T-cell (primary cell): ENCODE results near the gene LMF1. TPM values are rescaled to one million over a fixed set of nuclear protein-coding genes. Genes with fewer than 3 reads are reported as not detected.

Experiments
- ATAC-seq, 4 experiments: fragments of 200-7000 bp in 3 of 4; fragments of 150-1000 bp in 1 of 4; cut with Tn5 transposase; replicated peaks in 1 of 4; 1 replicate in 3 of 4; 2 replicates in 1 of 4; pipeline ENCODE4 v1.10.0; 2021; ENCODE audit warnings: moderate library complexity in 3 of 4, mild to moderate bottlenecking in 2 of 4, moderate number of reproducible peaks in 1 of 4
- CTCF ChIA-PET, 2 donors: fragments of 300-600 bp; sonication (Branson Sonifier 250); formaldehyde crosslinking; loops; one replicate each; lab custom pipeline; 2022; ENCODE audit warnings: antibody characterized with exemption in 2 of 2; lab: Charles Lee
- POLR2A ChIA-PET, 2 donors: fragments of 300-600 bp; sonication (Branson Sonifier 250); formaldehyde crosslinking; loops; one replicate each; lab custom pipeline; 2022; ENCODE audit warnings: antibody characterized with exemption in 2 of 2; lab: Charles Lee
- DNase-seq, 35 experiments: peaks; one replicate each; pipeline versions ENCODE4 v3.0.0 to v3.0.0-alpha.2; 2013 to 2023
- H3K27ac ChIP-seq: one replicate; pipeline ENCODE4 v1.5.1; 2013; ENCODE audit warnings: low read length
- H3K27me3 ChIP-seq, 2 experiments: replicated peaks in 1 of 2; 1 replicate in 1 of 2; 2 replicates in 1 of 2; pipeline versions ENCODE4 v1.6.1 to v1.7.0; 2013; ENCODE audit warnings: low read length in 1 of 2, mixed read lengths in 1 of 2; ENCODE audit not compliant: control insufficient read depth in 2 of 2, insufficient read depth in 2 of 2; ENCODE audit errors: extremely low read depth in 1 of 2
- H3K36me3 ChIP-seq, 2 donors: 1 replicate in 1 of 2; 2 replicates in 1 of 2; pipeline versions ENCODE4 v1.6.1 to v1.7.0; 2013; ENCODE audit warnings: low read length in 1 of 2; ENCODE audit not compliant: control insufficient read depth in 2 of 2, insufficient read depth in 1 of 2; ENCODE audit errors: extremely low read depth in 1 of 2
- H3K4me1 ChIP-seq, 2 experiments: 1 replicate in 1 of 2; 2 replicates in 1 of 2; pipeline versions ENCODE4 v1.6.1 to v1.7.0; 2013; ENCODE audit warnings: low read length in 2 of 2, mixed read lengths in 1 of 2; ENCODE audit not compliant: insufficient read depth in 2 of 2, control insufficient read depth in 1 of 2; ENCODE audit errors: extremely low read depth in 1 of 2
- H3K4me3 ChIP-seq, 2 donors: 1 replicate in 1 of 2; 2 replicates in 1 of 2; pipeline versions ENCODE4 v1.5.1 to v1.7.0; 2013; ENCODE audit warnings: mild to moderate bottlenecking in 2 of 2, low read length in 1 of 2, moderate library complexity in 1 of 2; ENCODE audit not compliant: control insufficient read depth in 1 of 2; ENCODE audit errors: extremely low read depth in 1 of 2
- H3K9me3 ChIP-seq: 2 replicates; pipeline ENCODE4 v1.7.0; 2013
- H3K27ac Mint-ChIP-seq, 2 donors: one replicate each; pipeline ENCODE4 v1.8.0; 2020 to 2021; ENCODE audit warnings: mild to moderate bottlenecking in 2 of 2, mixed read lengths in 2 of 2
- H3K27me3 Mint-ChIP-seq, 2 donors: one replicate each; pipeline ENCODE4 v1.8.0; 2021 to 2022; ENCODE audit warnings: mixed read lengths in 2 of 2
- H3K36me3 Mint-ChIP-seq: one replicate; pipeline ENCODE4 v1.8.0; 2021; ENCODE audit warnings: mixed read lengths
- H3K4me1 Mint-ChIP-seq, 3 donors: one replicate each; pipeline ENCODE4 v1.8.0; 2020 to 2022; ENCODE audit warnings: mixed read lengths in 3 of 3, mild to moderate bottlenecking in 1 of 3
- H3K4me3 Mint-ChIP-seq, 3 donors: one replicate each; pipeline ENCODE4 v1.8.0; 2020 to 2022; ENCODE audit warnings: mild to moderate bottlenecking in 3 of 3, mixed read lengths in 3 of 3, moderate library complexity in 3 of 3
- H3K9me3 Mint-ChIP-seq, 3 donors: one replicate each; pipeline ENCODE4 v1.8.0; 2020 to 2022; ENCODE audit warnings: mixed read lengths in 3 of 3
- WGBS: methylation state at CpG from one replicate; pipeline ENCODE4 v1.1.5; 2013; ENCODE audit warnings: missing lambda C conversion rate; ENCODE audit not compliant: insufficient coverage; 5-methylcytosine and 5-hydroxymethylcytosine counted together
- total RNA-seq, 35 experiments: library from RNA in 6 of 35; stranded (reverse) in 6 of 35; fragments of 120-200 nt in 1 of 35; gene quantifications; one replicate each; pipeline versions ENCODE4 v1.2.1 to v1.2.4 and lab custom pipeline; 2013 to 2026

LMF1 gene
- total RNA-seq, 5 donors from 2014 or later (not counting 1 experiment from before 2014, with no cell fraction given), result 46.6 to 59.4 (median 51.1) TPM

DNA sequence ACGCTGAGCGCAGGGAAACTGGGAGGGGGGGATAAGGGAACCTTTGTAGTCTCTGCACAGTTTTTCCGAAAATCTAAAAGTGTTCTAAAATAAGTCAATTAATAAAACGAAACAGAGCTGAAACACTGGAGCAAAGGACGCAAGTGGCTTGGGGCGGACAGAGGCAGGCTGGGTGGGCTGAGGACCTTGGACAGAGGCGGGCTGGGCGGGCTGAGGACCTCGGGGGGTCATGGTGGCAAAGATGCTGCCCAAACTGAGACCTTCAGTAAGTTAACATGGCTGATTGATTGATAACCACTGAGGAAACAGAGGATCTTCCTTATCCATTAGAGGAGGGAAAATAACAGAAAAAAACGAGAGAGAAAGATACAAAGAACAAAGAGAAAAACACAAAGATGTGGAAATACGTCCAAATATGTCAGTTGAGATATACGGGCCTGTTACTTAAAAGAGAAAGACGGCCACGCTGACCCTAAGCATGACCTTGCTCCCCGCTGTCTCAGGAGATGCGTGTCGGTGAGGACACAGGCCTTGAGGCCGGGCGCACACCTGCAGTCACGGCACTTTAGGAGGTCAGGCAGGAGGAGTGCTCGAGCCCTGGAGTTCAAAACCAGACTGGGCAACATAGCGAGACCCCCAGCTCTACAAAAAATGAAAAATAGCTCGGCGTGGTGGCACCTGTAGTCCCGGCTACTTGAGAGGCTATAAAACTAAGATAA is 94.1 kb downstream of the LMF1 start:
- no peaks in the 10 kb centered on the region for H3K9me3 ChIP-seq

DNA sequence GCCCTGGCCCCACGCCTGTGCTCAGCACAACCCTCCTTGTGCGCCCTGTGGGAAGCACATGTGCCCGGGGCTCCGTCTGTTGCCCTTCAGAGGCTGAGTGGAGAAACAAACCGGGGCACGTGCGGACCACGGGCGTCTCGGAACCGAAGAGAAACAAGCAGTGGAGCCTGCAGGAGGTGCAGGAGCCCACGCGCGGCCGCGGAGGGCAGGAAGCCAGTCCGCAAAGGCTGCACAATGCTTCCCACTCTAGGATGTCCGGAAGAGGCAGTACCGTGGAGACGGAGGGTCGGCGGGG is 94.8 kb downstream of the LMF1 start:
- ChIA-PET POLR2A (no interaction called here), CTCF (no interaction called here)
- no peaks in the 10 kb centered on the region for H3K27me3 ChIP-seq
- no peaks in the 10 kb centered on the region for H3K27me3 Mint-ChIP-seq
- H3K9me3 Mint-ChIP-seq, result no peaks in the 10 kb centered on the region
- no peak for ATAC-seq
- no peaks in the 10 kb centered on the region for H3K9me3 ChIP-seq
- no peak overlapping the region for H3K27ac ChIP-seq
- H3K4me3 Mint-ChIP-seq, result no peak overlapping the region
- H3K4me1 Mint-ChIP-seq, result peaks cover 0 to 7% (median 0%) of the 10 kb centered on the region in 3 donors
- DNase-seq, result no peak
- no peaks in the 10 kb centered on the region for H3K4me1 ChIP-seq
- H3K27ac Mint-ChIP-seq, result no peak overlapping the region
- peaks cover 18% of the 10 kb centered on the region for H3K36me3 Mint-ChIP-seq
- no peak overlapping the region for H3K4me3 ChIP-seq
- WGBS, result 95% methylated on average over 22 of the region's 22 CpGs
- peaks cover 6 to 11% of the 10 kb centered on the region in 2 donors for H3K36me3 ChIP-seq

More for the DNA sequence above, 94.1 kb downstream of the LMF1 start:
- Mint-ChIP-seq H3K9me3 (no peaks in the 10 kb centered on the region), H3K36me3 (peaks cover 21% of the 10 kb centered on the region), H3K4me3 (no peak overlapping the region), H3K4me1 (peaks cover 0 to 7% (median 0%) of the 10 kb centered on the region in 3 donors), H3K27me3 (no peaks in the 10 kb centered on the region), H3K27ac (no peak overlapping the region)
- Histone ChIP-seq H3K27me3 (no peaks in the 10 kb centered on the region), H3K4me1 (no peaks in the 10 kb centered on the region), H3K4me3 (no peak overlapping the region), H3K36me3 (peaks cover 6 to 8% of the 10 kb centered on the region in 2 donors), H3K27ac (no peak overlapping the region)
- 84% methylated on average over 19 of the region's 25 CpGs for WGBS
- POLR2A ChIA-PET, result no interaction called here
- DNase-seq (no peak), ATAC-seq (no peak)
- CTCF ChIA-PET, result no interaction called here

- no peak for ATAC-seq
- no peaks in the 10 kb centered on the region for H3K4me1 ChIP-seq
- peaks cover 8 to 14% of the 10 kb centered on the region in 2 donors for H3K36me3 ChIP-seq
- H3K27ac ChIP-seq, result no peak overlapping the region
- 92% methylated on average over 28 of the region's 30 CpGs for WGBS
- no peaks in the 10 kb centered on the region for H3K9me3 ChIP-seq
- Mint-ChIP-seq H3K27ac (no peak overlapping the region), H3K36me3 (peaks cover 18% of the 10 kb centered on the region), H3K27me3 (no peaks in the 10 kb centered on the region), H3K4me1 (peaks cover 0 to 7% (median 0%) of the 10 kb centered on the region in 3 donors), H3K9me3 (no peaks in the 10 kb centered on the region), H3K4me3 (no peak overlapping the region)
- no peak overlapping the region for H3K4me3 ChIP-seq
- ChIA-PET CTCF (no interaction called here), POLR2A (no interaction called here)
- DNase-seq, result no peak
- H3K27me3 ChIP-seq, result no peaks in the 10 kb centered on the region
Observed at GRCh38 chr16:875182-876040, 95.4 kb downstream of the LMF1 start.

DNA sequence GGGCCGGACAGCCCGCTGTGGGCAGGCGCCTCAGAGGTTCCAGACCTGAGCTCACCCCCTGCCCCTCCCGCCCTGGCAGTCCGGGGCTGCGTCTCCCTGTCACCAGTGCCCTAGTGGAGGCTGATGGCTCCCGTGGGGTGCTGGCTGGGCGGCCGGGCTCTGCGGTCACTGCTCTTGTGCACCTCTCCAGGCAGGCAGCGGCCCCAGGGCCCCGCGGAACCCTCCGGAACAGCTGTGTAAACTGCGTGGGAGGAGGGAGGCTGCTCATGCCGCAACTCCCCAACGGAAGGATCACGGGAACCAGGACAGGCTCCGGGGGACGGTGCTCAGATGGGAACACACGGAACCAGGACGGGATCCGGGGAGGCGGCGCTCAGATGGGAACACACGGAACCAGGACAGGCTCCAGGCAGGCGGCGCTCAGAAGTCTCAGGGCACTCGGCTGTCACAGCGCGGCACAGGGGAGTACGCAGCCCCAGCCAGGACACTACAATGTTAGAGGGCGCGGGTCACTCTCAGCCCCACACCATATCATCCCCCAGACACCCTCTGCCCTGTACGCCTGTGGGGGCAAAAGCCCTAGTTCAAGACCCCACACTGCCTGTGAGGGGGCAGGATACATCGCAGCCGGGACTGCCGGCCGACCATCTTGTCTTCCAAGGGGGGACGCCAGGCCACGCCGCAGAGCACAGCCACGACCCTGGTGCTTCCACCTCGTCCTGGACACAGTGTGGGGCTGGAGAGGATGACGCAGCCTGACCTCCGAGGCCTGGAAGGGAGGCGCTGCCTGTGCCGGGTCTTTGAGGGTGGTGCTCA is 96.2 kb downstream of the LMF1 start:
- no peak overlapping the region for H3K4me3 ChIP-seq
- ChIA-PET POLR2A (no interaction called here), CTCF (no interaction called here)

DNA sequence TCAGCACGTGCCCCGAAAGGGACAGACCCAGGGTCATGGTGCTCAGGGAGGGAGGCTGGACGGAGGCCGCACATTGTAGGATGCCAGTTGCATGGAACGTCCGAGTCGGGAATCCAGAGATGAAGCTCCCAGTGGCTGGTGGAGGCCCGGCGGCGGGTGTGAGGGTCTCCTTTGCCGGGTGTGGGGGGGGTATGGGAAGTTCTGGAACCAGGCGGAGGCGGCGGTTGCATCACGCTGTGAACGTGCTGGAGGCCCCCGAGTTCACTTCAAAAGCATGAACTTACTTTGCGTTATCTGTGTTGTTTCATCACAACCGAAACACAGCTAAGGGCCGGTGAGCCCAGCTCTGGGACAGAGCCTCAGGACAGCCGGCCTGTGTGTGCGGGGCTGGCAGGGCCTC is 96.9 kb downstream of the LMF1 start:
- Mint-ChIP-seq H3K27me3 (no peaks in the 10 kb centered on the region), H3K27ac (no peak overlapping the region)
- 95% methylated on average over 22 of the region's 22 CpGs for WGBS

More for the DNA sequence above, 96.2 kb downstream of the LMF1 start:
- Mint-ChIP-seq H3K9me3 (no peaks in the 10 kb centered on the region), H3K36me3 (peaks cover 18% of the 10 kb centered on the region), H3K27me3 (no peaks in the 10 kb centered on the region), H3K27ac (no peak overlapping the region), H3K4me1 (peaks cover 0 to 7% (median 0%) of the 10 kb centered on the region in 3 donors), H3K4me3 (no peak overlapping the region)
- Histone ChIP-seq H3K36me3 (peaks cover 11 to 14% of the 10 kb centered on the region in 2 donors), H3K27ac (no peak overlapping the region), H3K9me3 (no peaks in the 10 kb centered on the region), H3K4me1 (no peaks in the 10 kb centered on the region), H3K27me3 (no peaks in the 10 kb centered on the region)
- 95% methylated on average over 38 of the region's 48 CpGs for WGBS
- ATAC-seq, result no peak
- no peak for DNase-seq

DNA sequence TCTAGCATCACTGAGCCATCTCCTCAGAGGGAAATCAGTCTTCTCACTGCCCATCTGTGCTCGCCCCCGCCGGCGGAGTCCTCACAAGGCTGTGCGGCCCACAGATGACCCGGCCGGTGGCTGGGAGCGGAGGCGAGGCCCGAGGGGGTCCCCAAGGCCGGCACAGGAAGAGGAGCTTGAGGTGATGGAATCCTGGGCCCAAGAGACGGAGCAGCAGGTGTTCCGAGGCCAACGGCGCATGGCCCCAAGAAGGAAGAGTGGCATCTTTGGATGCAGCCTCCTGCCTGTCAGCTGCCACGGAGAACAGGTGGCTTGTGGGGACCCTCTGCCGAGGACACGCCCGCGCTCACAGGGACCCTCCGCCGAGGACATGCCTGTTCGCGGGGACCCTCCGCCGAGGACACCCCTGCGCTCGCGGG is 97.5 kb downstream of the LMF1 start:
- Histone ChIP-seq H3K27ac (no peak overlapping the region), H3K27me3 (no peaks in the 10 kb centered on the region), H3K9me3 (no peaks in the 10 kb centered on the region), H3K4me3 (no peak overlapping the region), H3K4me1 (no peaks in the 10 kb centered on the region), H3K36me3 (peaks cover 13 to 19% of the 10 kb centered on the region in 2 donors)
- 94% methylated on average over 25 of the region's 29 CpGs for WGBS
- H3K4me1 Mint-ChIP-seq, result peaks cover 0 to 5% (median 0%) of the 10 kb centered on the region in 3 donors
- H3K27ac Mint-ChIP-seq, result no peak overlapping the region
- H3K9me3 Mint-ChIP-seq, result no peaks in the 10 kb centered on the region
- DNase-seq (no peak), ATAC-seq (no peak)
- ChIA-PET CTCF (no interaction called here), POLR2A (no interaction called here)
- no peak overlapping the region for H3K4me3 Mint-ChIP-seq
- peaks cover 18% of the 10 kb centered on the region for H3K36me3 Mint-ChIP-seq
- H3K27me3 Mint-ChIP-seq, result no peaks in the 10 kb centered on the region

More for the DNA sequence above, 96.9 kb downstream of the LMF1 start:
- no peak for ATAC-seq
- ChIA-PET CTCF (no interaction called here), POLR2A (no interaction called here)
- Mint-ChIP-seq H3K9me3 (no peaks in the 10 kb centered on the region), H3K36me3 (peaks cover 18% of the 10 kb centered on the region), H3K4me1 (peaks cover 0 to 7% (median 0%) of the 10 kb centered on the region in 3 donors), H3K4me3 (no peak overlapping the region)
- Histone ChIP-seq H3K27ac (no peak overlapping the region), H3K4me3 (no peak overlapping the region), H3K9me3 (no peaks in the 10 kb centered on the region), H3K4me1 (no peaks in the 10 kb centered on the region), H3K27me3 (no peaks in the 10 kb centered on the region), H3K36me3 (peaks cover 13 to 17% of the 10 kb centered on the region in 2 donors)
- no peak for DNase-seq
